Endothelial cell of umbilical vein (primary cell): Measurements from ENCODE around the gene SOX8. TPM values are rescaled to one million over a fixed set of nuclear protein-coding genes. Genes with fewer than 3 reads are reported as not detected.

Experiments
- BruUV-seq: library from RNA; stranded (reverse); fragments of 400-500 nt; replicated peaks from 2 replicates; lab custom pipeline; 2021; lab: Mats Ljungman, UMichigan
- CTCF ChIA-PET: fragments of 300-600, 350-600 bp; sonication (Branson Sonifier 250); formaldehyde crosslinking; loops from one replicate; lab custom pipeline; 2021; ENCODE audit warnings: antibody characterized with exemption, inconsistent platforms; lab: Charles Lee
- POLR2A ChIA-PET: fragments of 300-600, 350-600 bp; sonication (Branson Sonifier 250); formaldehyde crosslinking; loops from one replicate; lab custom pipeline; 2021; ENCODE audit warnings: antibody characterized with exemption, inconsistent platforms; lab: Charles Lee
- DNase-seq: peaks from one replicate; pipeline ENCODE4 v3.0.0-alpha.2; 2011; ENCODE audit warnings: low read depth, low spot score
- FAIRE-seq: peaks from 2 replicates; lab custom pipeline; 2011; peaks lifted over from hg19 to GRCh38; lab: Jason Lieb, UNC
- H2AFZ ChIP-seq: 2 replicates; pipeline ENCODE4 v1.6.0; 2012; ENCODE audit warnings: low read depth, low read length, control low read depth, inconsistent platforms
- H3K27ac ChIP-seq: 2 replicates; pipeline ENCODE4 v1.5.1; 2011; ENCODE audit warnings: low read depth, mild to moderate bottlenecking, control low read depth, low read length, moderate library complexity; ENCODE audit not compliant: insufficient read depth
- H3K27me3 ChIP-seq, 2 experiments: 2 replicates each; pipeline versions ENCODE4 v1.6.0 to v1.6.1; 2011; ENCODE audit warnings: low read length in 2 of 2, mixed read lengths in 1 of 2; ENCODE audit not compliant: control insufficient read depth in 2 of 2, insufficient read depth in 2 of 2
- H3K36me3 ChIP-seq, 2 experiments: 2 replicates in 1 of 2; 3 replicates in 1 of 2; pipeline ENCODE4 v1.5.1; 2011; ENCODE audit warnings: low read length in 2 of 2, mild to moderate bottlenecking in 1 of 2, moderate library complexity in 1 of 2; ENCODE audit not compliant: control insufficient read depth in 2 of 2, insufficient read depth in 2 of 2; ENCODE audit errors: extremely low read depth in 1 of 2
- H3K4me1 ChIP-seq: 3 replicates; pipeline ENCODE4 v1.5.1; 2011; ENCODE audit warnings: mild to moderate bottlenecking, low read length; ENCODE audit not compliant: control insufficient read depth, insufficient read depth; ENCODE audit errors: extremely low read depth
- H3K4me2 ChIP-seq: 2 replicates; pipeline ENCODE4 v1.6.1; 2011; ENCODE audit warnings: low read length, control low read depth, mixed read lengths; ENCODE audit not compliant: insufficient read depth
- H3K4me3 ChIP-seq, 3 experiments: fragments of 200-600 bp in 1 of 3; sonication (generic), shearing (Covaris generic) in 1 of 3; replicated peaks in 1 of 3; 2 replicates each; pipeline ENCODE4 v1.5.1; 2011 to 2016; ENCODE audit warnings: control low read depth in 3 of 3, low read length in 3 of 3, mild to moderate bottlenecking in 2 of 3, inconsistent platforms in 1 of 3, low read depth in 1 of 3, moderate library complexity in 1 of 3; ENCODE audit not compliant: insufficient read depth in 1 of 3
- H3K79me2 ChIP-seq: 2 replicates; pipeline ENCODE4 v1.6.0; 2012; ENCODE audit warnings: low read length, inconsistent platforms; ENCODE audit not compliant: control insufficient read depth, insufficient read depth
- H3K9ac ChIP-seq: replicated peaks from 2 replicates; pipeline ENCODE3; 2011; ENCODE audit warnings: low read length, control low read depth; ENCODE audit not compliant: insufficient read depth; ENCODE audit errors: extremely low read depth
- H3K9me1 ChIP-seq: replicated peaks from 3 replicates; pipeline ENCODE4 v1.6.0; 2011; ENCODE audit warnings: mild to moderate bottlenecking, low read length; ENCODE audit not compliant: control insufficient read depth, insufficient read depth; ENCODE audit errors: extremely low read depth
- H3K9me3 ChIP-seq: replicated peaks from 2 replicates; pipeline ENCODE4 v1.5.1; 2012; ENCODE audit warnings: low read length, inconsistent platforms; ENCODE audit not compliant: control insufficient read depth, insufficient read depth
- H4K20me1 ChIP-seq: replicated peaks from 2 replicates; pipeline ENCODE3; 2011; ENCODE audit warnings: mild to moderate bottlenecking, low read length; ENCODE audit not compliant: control insufficient read depth, insufficient read depth; ENCODE audit errors: extremely low read depth
- EZH2 ChIP-seq: IDR thresholded peaks from 2 replicates; pipeline ENCODE4 v1.6.1; 2012; ENCODE audit warnings: borderline replicate concordance, low read depth, mild to moderate bottlenecking, moderate library complexity, low read length, inconsistent platforms; ENCODE audit not compliant: severe bottlenecking
- FOS ChIP-seq: IDR thresholded peaks from 2 replicates; pipeline ENCODE4 v1.6.1; 2011; ENCODE audit warnings: mild to moderate bottlenecking, low read length, moderate library complexity, borderline replicate concordance; ENCODE audit not compliant: insufficient read depth
- GATA2 ChIP-seq: IDR thresholded peaks from 2 replicates; pipeline ENCODE4 v1.7.0; 2011; ENCODE audit warnings: low read depth, mild to moderate bottlenecking, moderate library complexity, mixed read lengths, low read length; ENCODE audit not compliant: insufficient read length, insufficient read depth
- JUN ChIP-seq: IDR thresholded peaks from 2 replicates; pipeline ENCODE4 v1.6.1; 2011; ENCODE audit warnings: borderline replicate concordance, low read depth; ENCODE audit not compliant: insufficient read length, insufficient read depth
- MYC ChIP-seq: IDR thresholded peaks from one replicate; pipeline ENCODE4 v1.6.1; 2011; ENCODE audit warnings: mild to moderate bottlenecking, low read depth, low read length
- POLR2A ChIP-seq: IDR thresholded peaks from 2 replicates; pipeline ENCODE4 v1.6.1; 2012; ENCODE audit warnings: low read depth, mild to moderate bottlenecking, control low read depth, low read length
- dilution Hi-C: fragments of 300-500 bp; cut with MboI; formaldehyde crosslinking; loops from one replicate; pipeline ENCODE4 v1.15.0; 2019; ENCODE audit warnings: low sequenced_read_pairs; ENCODE audit not compliant: extremely low pct_ligation_motif_present
- intact Hi-C: fragments of 100-400 bp; cut with micrococcal nuclease; formaldehyde crosslinking; loops from one replicate; pipeline ENCODE4 v1.10.0; 2022
- polyA plus RNA-seq, 4 experiments: library from polyadenylated mRNA; depleted of rRNA in 3 of 4; stranded (reverse) in 3 of 4; unstranded in 1 of 4; fragments of >200 nt; gene quantifications; 2 replicates each; pipeline versions ENCODE4 v1.2.1 to v1.2.3, GENCODE V29; 2011 to 2012; ENCODE audit warnings: missing spikeins in 1 of 4
- total RNA-seq: library from RNA; stranded (reverse); gene quantifications from 2 replicates; pipeline ENCODE4 v1.2.3, GENCODE V29; 2021

Gene SOX8
- total and polyA plus RNA-seq, 2 donors (not counting 3 experiments of a cell fraction or from before 2014, with no cell fraction given) = 0.52 to 0.53 TPM

GRCh38 chr16:991345-991744, 9.8 kb downstream of the SOX8 start:
- no peaks in the 10 kb centered on the region for H3K79me2 ChIP-seq
- CTCF ChIA-PET = no interaction called here
- no peaks in the 10 kb centered on the region for H3K36me3 ChIP-seq
- intact Hi-C loops (no loop called here), dilution Hi-C loops (no loop called here)
- POLR2A ChIA-PET = no interaction called here
- H3K9me1 ChIP-seq = no peaks in the 10 kb centered on the region
- H3K27me3 ChIP-seq = no peaks in the 10 kb centered on the region
- H3K9ac ChIP-seq = no peak overlapping the region
- DNase-seq = no peak
- no peak overlapping the region for H3K27ac ChIP-seq
- no peak overlapping the region for H2AFZ ChIP-seq
- TF ChIP-seq GATA2 = no peak
- TF ChIP-seq JUN = no peak
- no peak for TF ChIP-seq FOS
- no peak for TF ChIP-seq EZH2
- TF ChIP-seq MYC = no peak
- TF ChIP-seq POLR2A = no peak
- FAIRE-seq = no peak
- H3K4me1 ChIP-seq = no peaks in the 10 kb centered on the region
- H4K20me1 ChIP-seq = no peaks in the 10 kb centered on the region
- H3K4me2 ChIP-seq = no peak overlapping the region
- no TSS peak for BruUV-seq
- no peaks in the 10 kb centered on the region for H3K9me3 ChIP-seq
- no peak overlapping the region for H3K4me3 ChIP-seq

GRCh38 chr16:991773-992172, 10.2 kb downstream of the SOX8 start:
- peaks cover 2% of the 10 kb centered on the region for H3K4me1 ChIP-seq
- CTCF ChIA-PET = no interaction called here
- POLR2A ChIA-PET = no interaction called here
- no peaks in the 10 kb centered on the region for H3K9me1 ChIP-seq
- TF ChIP-seq MYC = no peak
- no peak for TF ChIP-seq FOS
- no peak for TF ChIP-seq GATA2
- no peak overlapping the region for H3K27ac ChIP-seq
- intact Hi-C loops (no loop called here), dilution Hi-C loops (no loop called here)
- H3K4me2 ChIP-seq = no peak overlapping the region
- FAIRE-seq (no peak), DNase-seq (no peak)
- no peaks in the 10 kb centered on the region for H3K27me3 ChIP-seq
- no peak overlapping the region for H3K4me3 ChIP-seq
- H3K9ac ChIP-seq = no peak overlapping the region
- no peak overlapping the region for H2AFZ ChIP-seq
- no peaks in the 10 kb centered on the region for H4K20me1 ChIP-seq
- no peaks in the 10 kb centered on the region for H3K79me2 ChIP-seq
- no peaks in the 10 kb centered on the region for H3K36me3 ChIP-seq
- no TSS peak for BruUV-seq
- no peaks in the 10 kb centered on the region for H3K9me3 ChIP-seq
